Measurements from ENCODE around the gene CHAF1B.

The CHAF1B gene

GRCh38 chr21:36400719-36401118 is 15.5 kb downstream of the CHAF1B start:
- no peak for TF ChIP-seq CTCF (IDR thresholded peaks at IDR 0.05; ENCODE audit: low read depth, low read length)
- in situ Hi-C loops (cut with HindIII; ENCODE audit: low sequenced_read_pairs), result no loop called here

GRCh38 chr21:36402339-36402738 is 17.1 kb downstream of the CHAF1B start:
- no peak for DNase-seq (ENCODE audit: low read depth, low spot score)
- H3K4me3 ChIP-seq (ENCODE audit: low read depth, low read length), result no peak overlapping the region
- in situ Hi-C loops (cut with HindIII; ENCODE audit: low sequenced_read_pairs), result no loop called here
- TF ChIP-seq CTCF (IDR thresholded peaks at IDR 0.05; ENCODE audit: low read depth, low read length), result no peak

More at GRCh38 chr21:36400719-36401118, 15.5 kb downstream of the CHAF1B start:
- no peak overlapping the region for H3K4me3 ChIP-seq (ENCODE audit: low read depth, low read length)
- DNase-seq (ENCODE audit: low read depth, low spot score), result no peak

- DNase-seq (ENCODE audit: low read depth, low spot score), result no peak
- no peak for TF ChIP-seq CTCF (IDR thresholded peaks at IDR 0.05; ENCODE audit: low read depth, low read length)
- in situ Hi-C loops (cut with HindIII; ENCODE audit: low sequenced_read_pairs), result no loop called here
- H3K4me3 ChIP-seq (ENCODE audit: low read depth, low read length), result no peak overlapping the region
Observed at GRCh38 chr21:36403713-36404112, 18.5 kb downstream of the CHAF1B start.

- in situ Hi-C loops (cut with HindIII; ENCODE audit: low sequenced_read_pairs), result no loop called here
- no peak for DNase-seq (ENCODE audit: low read depth, low spot score)
- H3K4me3 ChIP-seq (ENCODE audit: low read depth, low read length), result no peak overlapping the region
- TF ChIP-seq CTCF (IDR thresholded peaks at IDR 0.05; ENCODE audit: low read depth, low read length), result no peak
Observed at GRCh38 chr21:36408568-36408967, 23.4 kb downstream of the CHAF1B start.

- no peak for DNase-seq (ENCODE audit: low read depth, low spot score)
- no peak for TF ChIP-seq CTCF (IDR thresholded peaks at IDR 0.05; ENCODE audit: low read depth, low read length)
- in situ Hi-C loops (cut with HindIII; ENCODE audit: low sequenced_read_pairs), result no loop called here
- H3K4me3 ChIP-seq (ENCODE audit: low read depth, low read length), result no peak overlapping the region
Observed at GRCh38 chr21:36411301-36411700, 26.1 kb downstream of the CHAF1B start.

- TF ChIP-seq CTCF (IDR thresholded peaks at IDR 0.05; ENCODE audit: low read depth, low read length), result no peak
- H3K4me3 ChIP-seq (ENCODE audit: low read depth, low read length), result no peak overlapping the region
- in situ Hi-C loops (cut with HindIII; ENCODE audit: low sequenced_read_pairs), result no loop called here
- DNase-seq (ENCODE audit: low read depth, low spot score), result no peak
Observed at GRCh38 chr21:36412916-36413315, 27.7 kb downstream of the CHAF1B start.

GRCh38 chr21:36415375-36415774 is 30.2 kb downstream of the CHAF1B start:
- in situ Hi-C loops (cut with HindIII; ENCODE audit: low sequenced_read_pairs), result no loop called here
- no peak for TF ChIP-seq CTCF (IDR thresholded peaks at IDR 0.05; ENCODE audit: low read depth, low read length)
- H3K4me3 ChIP-seq (ENCODE audit: low read depth, low read length), result no peak overlapping the region
- DNase-seq (ENCODE audit: low read depth, low spot score), result no peak

Data from astrocyte of the spinal cord (primary cell).